Mucosa of descending colon (tissue), 3 donors: Measurements from ENCODE around the gene ERC2. TPM values are rescaled to one million over a fixed set of nuclear protein-coding genes. Genes with fewer than 3 reads are reported as not detected.
A peak's percentile ranks its signal among the peaks of the same experiment; 100 is the strongest.
"Not testable (repeated sequence)": the region's sequence is repeated elsewhere in the genome, so short reads cannot be mapped to it uniquely, and the experiment has no call there.

Experiments
- ATAC-seq: fragments of 200-7000 bp; cut with Tn5 transposase; one replicate; pipeline ENCODE4 v1.9.1; 2020; ENCODE audit warnings: mild to moderate bottlenecking, moderate library complexity
- DNase-seq, 3 donors: peaks; one replicate each; pipeline ENCODE4 v3.0.0-alpha.2; 2020
- H3K36me3 ChIP-seq: fragments of 200-600 bp; one replicate; pipeline ENCODE4 v1.8.0; 2021; ENCODE audit warnings: low read depth, mild to moderate bottlenecking
- H3K4me1 ChIP-seq: fragments of 200-600 bp; one replicate; pipeline ENCODE4 v1.8.0; 2021; ENCODE audit warnings: low read depth, mild to moderate bottlenecking
- H3K4me3 ChIP-seq: fragments of 200-600 bp; one replicate; pipeline ENCODE4 v1.8.0; 2021; ENCODE audit warnings: mild to moderate bottlenecking
- H3K9me3 ChIP-seq: fragments of 200-600 bp; one replicate; pipeline ENCODE4 v1.8.0; 2021; ENCODE audit warnings: mild to moderate bottlenecking
- intact Hi-C, 2 donors: fragments of 100-400 bp; cut with DNase I in 1 of 2; cut with micrococcal nuclease in 1 of 2; formaldehyde crosslinking; loops; one replicate each; pipeline versions ENCODE4 v1.11.0 to v1.11.1; 2022; cut with DNase I, micrococcal nuclease
- long read RNA-seq, 2 donors: library from polyadenylated mRNA; unstranded; transcript quantifications; one replicate each; pipeline ENCODE4 v2.0.0, GENCODE V29; 2019 to 2021
- total RNA-seq, 3 donors: library from RNA; stranded (reverse); fragmentation: NEBNext Ultra II Directional in 2 of 3; extraction: Animal tissue kit (Norgen Biotek cat#: 25700) in 2 of 3; gene quantifications; one replicate each; pipeline versions ENCODE4 v1.2.1 to v1.2.4, GENCODE V29; 2021 to 2023
- TF ChIP-seq, protein P1 (sequence below): fragments of 200-600 bp; IDR thresholded peaks from one replicate; pipeline ENCODE4 v1.8.0; 2022; ENCODE audit warnings: antibody characterized with exemption, mild to moderate bottlenecking
- donor health status: DM: no; HTN: no; CAD: no; lungs with moderate emphysema.
- donor health status: DM: no; HTN: no; CAD: no.
- donor health status: DM: no; HTN: yes; CAD: no.

ERC2 gene
- total RNA-seq = 1 to 10 TPM in 1 of 3 donors, under 1 TPM in 2; 0.06 to 1.8 (median 0.43) TPM
- long read RNA-seq, donor 1 = 0 reads
- long read RNA-seq, donor 2 = 0 reads

DNA sequence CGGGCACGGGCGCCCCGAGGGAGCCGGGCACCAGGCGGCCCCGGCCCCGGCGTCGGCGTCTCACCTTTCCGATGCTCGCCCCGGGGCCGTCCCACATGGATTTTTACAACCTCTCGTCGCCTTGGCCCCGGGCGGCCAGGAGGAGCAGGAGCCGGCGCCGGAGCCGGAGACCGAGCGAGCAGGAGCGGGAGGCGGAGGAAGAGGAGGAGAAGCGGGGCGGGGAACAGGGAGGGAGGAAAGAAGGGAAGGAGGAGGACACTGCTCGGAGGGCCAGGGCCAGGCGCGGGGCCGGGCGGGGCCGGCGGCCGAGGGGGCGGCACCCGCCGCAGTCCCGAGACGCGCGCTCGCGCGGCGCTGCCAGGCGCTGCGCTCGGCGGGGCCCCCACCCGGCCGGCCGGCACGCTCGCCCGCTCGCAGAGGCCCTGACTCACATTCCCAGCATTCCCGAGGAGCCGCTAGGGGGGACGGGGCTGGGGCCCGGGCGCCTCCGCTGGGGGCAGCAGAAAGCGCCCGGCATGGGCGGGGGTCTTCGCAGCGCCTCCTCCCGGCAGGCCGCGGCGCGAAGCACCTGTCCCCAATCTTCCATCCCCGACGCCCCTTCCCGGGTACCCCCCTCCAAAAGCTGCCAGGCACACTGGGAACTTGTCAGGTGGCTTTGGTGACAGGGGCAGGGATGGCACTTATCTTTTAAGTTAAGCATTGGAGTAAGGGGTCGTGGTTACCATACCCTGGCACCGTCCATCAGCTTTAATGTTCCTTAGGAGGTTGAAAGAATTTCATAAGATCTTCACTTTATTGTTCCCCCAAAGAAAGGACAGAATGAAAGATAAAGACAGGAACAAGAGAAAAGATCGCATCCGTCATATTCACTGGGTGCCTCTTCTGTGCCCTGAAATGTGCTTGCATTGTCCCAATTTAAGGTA lies at the start of gene ERC2:
Gene ERC2, minus strand, starts transcription at position 284 of the 923 bp plus-strand sequence.
- H3K4me3 ChIP-seq = no peak within 1 kb of the TSS
- no peaks in the 10 kb centered on the region for H3K9me3 ChIP-seq
- H3K4me1 ChIP-seq = peaks cover 3% of the 10 kb centered on the region
- TF ChIP-seq, protein P1, sequence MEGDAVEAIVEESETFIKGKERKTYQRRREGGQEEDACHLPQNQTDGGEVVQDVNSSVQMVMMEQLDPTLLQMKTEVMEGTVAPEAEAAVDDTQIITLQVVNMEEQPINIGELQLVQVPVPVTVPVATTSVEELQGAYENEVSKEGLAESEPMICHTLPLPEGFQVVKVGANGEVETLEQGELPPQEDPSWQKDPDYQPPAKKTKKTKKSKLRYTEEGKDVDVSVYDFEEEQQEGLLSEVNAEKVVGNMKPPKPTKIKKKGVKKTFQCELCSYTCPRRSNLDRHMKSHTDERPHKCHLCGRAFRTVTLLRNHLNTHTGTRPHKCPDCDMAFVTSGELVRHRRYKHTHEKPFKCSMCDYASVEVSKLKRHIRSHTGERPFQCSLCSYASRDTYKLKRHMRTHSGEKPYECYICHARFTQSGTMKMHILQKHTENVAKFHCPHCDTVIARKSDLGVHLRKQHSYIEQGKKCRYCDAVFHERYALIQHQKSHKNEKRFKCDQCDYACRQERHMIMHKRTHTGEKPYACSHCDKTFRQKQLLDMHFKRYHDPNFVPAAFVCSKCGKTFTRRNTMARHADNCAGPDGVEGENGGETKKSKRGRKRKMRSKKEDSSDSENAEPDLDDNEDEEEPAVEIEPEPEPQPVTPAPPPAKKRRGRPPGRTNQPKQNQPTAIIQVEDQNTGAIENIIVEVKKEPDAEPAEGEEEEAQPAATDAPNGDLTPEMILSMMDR = no peak
- ATAC-seq (peak; percentile 78), DNase-seq (peak in 2 of 3 donors; percentile 21 to 55)
- H3K36me3 ChIP-seq = no peaks in the 10 kb centered on the region
- intact Hi-C loops = no loop called here

DNA sequence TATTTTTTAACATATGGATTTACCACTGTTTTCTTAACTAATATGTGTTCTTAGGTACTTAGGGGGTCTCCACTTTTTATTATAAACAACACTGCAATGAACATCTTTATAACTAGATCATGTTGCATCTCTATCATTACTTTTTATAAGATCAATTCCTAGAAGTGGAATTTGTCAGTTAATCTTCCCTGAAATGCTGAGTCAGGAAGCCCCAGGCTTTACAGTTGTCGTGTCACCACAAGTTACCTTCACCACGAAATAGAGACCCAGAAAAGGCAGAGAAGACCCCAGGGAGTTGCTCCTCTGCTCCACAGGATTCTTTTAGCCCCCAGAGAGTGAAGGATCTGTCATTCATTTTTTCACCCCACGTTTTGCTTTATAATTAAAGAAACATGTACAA lies 34.5 kb upstream of the ERC2 start:
- intact Hi-C loops = no loop called here
- no peaks in the 10 kb centered on the region for H3K9me3 ChIP-seq
- no peaks in the 10 kb centered on the region for H3K36me3 ChIP-seq
- no peaks in the 10 kb centered on the region for H3K4me1 ChIP-seq
- no peak for ATAC-seq
- DNase-seq = no peak
- H3K4me3 ChIP-seq = no peak overlapping the region
- TF ChIP-seq, protein P1 = no peak

DNA sequence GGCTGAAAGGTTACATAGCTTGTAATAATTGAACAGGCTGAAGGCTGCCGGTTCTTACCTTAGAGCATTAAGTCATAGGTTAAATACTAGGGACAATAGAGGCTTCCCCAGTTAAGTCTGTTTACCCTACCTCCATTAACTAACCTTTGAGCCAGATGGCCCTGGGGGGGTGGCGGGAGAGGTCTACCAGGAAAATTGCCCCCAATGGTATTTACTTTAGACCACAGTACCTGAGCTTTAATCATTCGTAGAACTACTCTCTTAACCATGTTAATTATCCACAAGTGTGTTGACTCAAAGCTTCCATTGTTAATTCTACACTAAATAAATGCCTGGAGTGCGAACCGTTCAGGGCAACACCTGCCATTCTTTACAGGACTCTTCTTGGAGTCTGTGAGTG lies 28.1 kb upstream of the ERC2 start:
- DNase-seq, H3K36me3 ChIP-seq, ATAC-seq, intact Hi-C loops, H3K4me3 ChIP-seq, H3K9me3 ChIP-seq, H3K4me1 ChIP-seq: not testable (repeated sequence)

DNA sequence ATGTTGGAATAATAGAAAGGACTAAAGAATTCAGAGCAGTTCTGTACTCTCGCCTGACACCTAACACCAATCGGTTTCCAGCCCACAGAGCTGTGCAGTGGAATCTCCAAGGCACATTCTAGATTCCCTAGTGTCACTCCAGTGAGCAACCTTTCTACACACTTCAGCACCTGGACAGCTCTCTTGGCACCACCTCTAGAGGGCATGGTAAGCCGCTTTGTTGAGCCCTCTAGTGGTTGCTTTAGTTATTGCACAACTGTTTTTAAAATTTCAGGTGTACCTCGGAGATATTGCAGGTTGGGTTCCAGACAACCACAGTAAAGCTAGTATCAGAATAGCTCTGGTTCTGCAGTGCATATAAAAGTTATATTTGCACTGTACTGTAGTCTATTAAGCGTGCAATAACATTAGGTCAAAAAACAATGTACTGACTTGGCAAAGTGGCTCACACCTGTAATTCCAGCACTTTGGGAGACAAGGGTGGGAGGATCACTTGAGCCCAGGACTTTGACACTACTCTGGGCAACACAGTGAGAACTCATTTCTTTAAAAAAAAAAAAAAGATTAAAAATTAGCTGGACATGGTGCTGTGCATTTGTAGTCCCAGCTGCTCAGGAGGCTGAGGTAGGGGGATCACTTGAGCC lies 26.5 kb upstream of the ERC2 start:
- H3K4me1 ChIP-seq = no peaks in the 10 kb centered on the region
- TF ChIP-seq, protein P1 = peak; percentile 68
- no peaks in the 10 kb centered on the region for H3K9me3 ChIP-seq
- ATAC-seq (peak; percentile 97), DNase-seq (peak in 2 of 3 donors; percentile 66 to 89)
- H3K4me3 ChIP-seq = no peak overlapping the region
- H3K36me3 ChIP-seq = no peaks in the 10 kb centered on the region
- intact Hi-C loops = no loop called here

DNA sequence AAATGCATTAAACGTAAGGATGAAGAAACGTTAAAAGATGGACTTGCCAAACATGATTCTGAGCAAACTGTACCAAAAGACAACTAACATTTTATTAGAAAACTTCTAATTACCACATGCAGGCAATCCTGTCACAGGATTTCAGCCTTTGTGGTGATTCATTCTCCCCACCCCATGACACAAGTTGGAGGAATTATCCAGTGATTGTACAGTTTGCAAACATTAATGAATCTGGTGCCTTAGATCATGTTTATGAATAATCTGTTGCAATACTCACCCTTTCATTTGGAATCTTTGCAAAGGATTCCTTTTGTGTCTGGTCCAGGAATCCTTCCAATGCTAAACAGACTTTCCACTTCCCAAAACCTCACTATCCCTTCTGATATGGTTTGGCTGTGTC lies 23.3 kb upstream of the ERC2 start:
- ATAC-seq (no peak), DNase-seq (no peak)
- Histone ChIP-seq H3K4me3 (no peak overlapping the region), H3K36me3 (no peaks in the 10 kb centered on the region), H3K4me1 (no peaks in the 10 kb centered on the region), H3K9me3 (no peaks in the 10 kb centered on the region)
- TF ChIP-seq, protein P1 = no peak
- intact Hi-C loops = no loop called here
